RWPE1 (cell line): ENCODE measurements around the gene GNAQ.

Source experiments
- CTCF ChIA-PET: fragments of 350-600 bp; sonication (Branson Sonifier 250); formaldehyde crosslinking; extraction: SDS; loops from one replicate; lab custom pipeline; 2021; lab: Yijun Ruan, JAX
- POLR2A ChIA-PET: fragments of 400-600 bp; formaldehyde crosslinking; extraction: SDS; loops from one replicate; lab custom pipeline; 2020; ENCODE audit warnings: antibody characterized with exemption; ENCODE audit not compliant: low non-redundant PET; lab: Yijun Ruan, JAX
- DNase-seq: peaks from one replicate; pipeline ENCODE4 v3.0.0; 2012; ENCODE audit warnings: low spot score
- H3K27ac ChIP-seq: fragments of 450-650 bp; 2 replicates; pipeline ENCODE4 v1.5.1; 2017
- TF ChIP-seq, protein P1 (sequence below): fragments of 450-650 bp; conservative IDR thresholded peaks from 2 replicates; pipeline ENCODE4 v1.5.1; 2017; ENCODE audit warnings: low read depth, mild to moderate bottlenecking

Gene GNAQ

DNA sequence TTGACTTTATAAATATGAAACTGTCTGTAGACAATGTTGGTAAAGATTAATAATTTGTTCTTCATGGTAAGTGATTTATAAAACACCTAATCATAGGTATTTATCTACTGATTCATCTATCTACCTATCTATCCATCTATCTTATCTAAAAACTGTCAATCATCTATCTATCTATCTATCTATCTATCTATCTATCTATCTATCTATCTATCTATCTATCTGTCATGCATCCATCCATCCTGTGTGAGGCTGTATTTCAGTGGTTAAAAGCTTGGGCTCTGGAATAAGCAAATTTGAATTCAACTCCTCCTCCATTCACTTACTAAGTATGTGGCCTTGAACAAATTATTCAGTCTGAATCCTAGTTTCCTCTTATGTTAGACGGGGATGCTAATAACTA is 221.6 kb downstream of the GNAQ start:
- no peak for DNase-seq
- ChIA-PET POLR2A (interaction anchor here (1.2 kb wide), 1 partner anchor 20 kb away, joined by 3 read pairs; no protein-coding TSS in a partner anchor), CTCF (interaction anchor here (0.8 kb wide), 1 partner anchor 16 kb away, joined by 3 read pairs; no protein-coding TSS in a partner anchor)
- no peak overlapping the region for H3K27ac ChIP-seq
- TF ChIP-seq, protein P1, sequence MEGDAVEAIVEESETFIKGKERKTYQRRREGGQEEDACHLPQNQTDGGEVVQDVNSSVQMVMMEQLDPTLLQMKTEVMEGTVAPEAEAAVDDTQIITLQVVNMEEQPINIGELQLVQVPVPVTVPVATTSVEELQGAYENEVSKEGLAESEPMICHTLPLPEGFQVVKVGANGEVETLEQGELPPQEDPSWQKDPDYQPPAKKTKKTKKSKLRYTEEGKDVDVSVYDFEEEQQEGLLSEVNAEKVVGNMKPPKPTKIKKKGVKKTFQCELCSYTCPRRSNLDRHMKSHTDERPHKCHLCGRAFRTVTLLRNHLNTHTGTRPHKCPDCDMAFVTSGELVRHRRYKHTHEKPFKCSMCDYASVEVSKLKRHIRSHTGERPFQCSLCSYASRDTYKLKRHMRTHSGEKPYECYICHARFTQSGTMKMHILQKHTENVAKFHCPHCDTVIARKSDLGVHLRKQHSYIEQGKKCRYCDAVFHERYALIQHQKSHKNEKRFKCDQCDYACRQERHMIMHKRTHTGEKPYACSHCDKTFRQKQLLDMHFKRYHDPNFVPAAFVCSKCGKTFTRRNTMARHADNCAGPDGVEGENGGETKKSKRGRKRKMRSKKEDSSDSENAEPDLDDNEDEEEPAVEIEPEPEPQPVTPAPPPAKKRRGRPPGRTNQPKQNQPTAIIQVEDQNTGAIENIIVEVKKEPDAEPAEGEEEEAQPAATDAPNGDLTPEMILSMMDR: no peak

DNA sequence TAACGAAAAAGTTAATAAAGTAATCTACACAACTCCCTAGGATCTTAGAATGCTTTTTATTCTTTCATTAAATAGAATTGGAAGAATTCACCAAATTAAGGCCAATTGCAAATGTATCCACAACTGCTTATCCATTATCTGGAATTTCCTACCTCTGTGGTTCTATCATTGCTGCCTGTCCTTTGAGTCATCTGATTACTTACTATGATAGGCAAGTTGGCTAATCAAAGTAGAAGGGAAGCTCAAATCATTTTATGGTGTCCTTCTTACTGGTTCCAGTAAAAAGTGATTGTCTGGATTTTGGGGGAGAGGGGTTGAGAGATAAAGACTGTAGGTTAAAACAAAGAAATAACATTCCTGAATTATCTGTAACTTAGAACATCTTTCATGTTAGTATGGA is 222.1 kb downstream of the GNAQ start:
- no peak for DNase-seq
- TF ChIP-seq, protein P1: no peak
- POLR2A ChIA-PET: interaction anchor here (1.2 kb wide), 1 partner anchor 20 kb away, joined by 3 read pairs; no protein-coding TSS in a partner anchor
- no peak overlapping the region for H3K27ac ChIP-seq
- CTCF ChIA-PET: interaction anchor here (0.8 kb wide), 1 partner anchor 16 kb away, joined by 3 read pairs; no protein-coding TSS in a partner anchor

DNA sequence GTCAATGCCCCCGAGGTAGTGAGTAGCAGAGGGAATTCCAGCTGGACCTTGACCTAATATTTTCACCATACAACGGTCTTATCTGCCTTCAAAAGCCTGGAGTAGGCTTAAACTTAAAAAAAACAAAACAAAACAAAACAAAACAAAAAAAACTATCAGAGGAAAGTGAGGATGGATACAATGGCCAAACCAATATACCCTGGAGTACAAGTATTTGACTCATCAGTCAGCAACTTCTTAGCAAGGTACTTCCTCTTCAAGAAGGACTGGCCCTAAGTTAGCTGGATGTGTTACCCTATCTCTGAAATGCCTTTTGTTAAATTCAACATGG is 222.9 kb downstream of the GNAQ start:
- DNase-seq: no peak
- ChIA-PET POLR2A (no interaction called here), CTCF (interaction anchor here (0.7 kb wide), 1 partner anchor 403 kb away, joined by 3 read pairs; no protein-coding TSS in a partner anchor)
- no peak overlapping the region for H3K27ac ChIP-seq
- TF ChIP-seq, protein P1: no peak

DNA sequence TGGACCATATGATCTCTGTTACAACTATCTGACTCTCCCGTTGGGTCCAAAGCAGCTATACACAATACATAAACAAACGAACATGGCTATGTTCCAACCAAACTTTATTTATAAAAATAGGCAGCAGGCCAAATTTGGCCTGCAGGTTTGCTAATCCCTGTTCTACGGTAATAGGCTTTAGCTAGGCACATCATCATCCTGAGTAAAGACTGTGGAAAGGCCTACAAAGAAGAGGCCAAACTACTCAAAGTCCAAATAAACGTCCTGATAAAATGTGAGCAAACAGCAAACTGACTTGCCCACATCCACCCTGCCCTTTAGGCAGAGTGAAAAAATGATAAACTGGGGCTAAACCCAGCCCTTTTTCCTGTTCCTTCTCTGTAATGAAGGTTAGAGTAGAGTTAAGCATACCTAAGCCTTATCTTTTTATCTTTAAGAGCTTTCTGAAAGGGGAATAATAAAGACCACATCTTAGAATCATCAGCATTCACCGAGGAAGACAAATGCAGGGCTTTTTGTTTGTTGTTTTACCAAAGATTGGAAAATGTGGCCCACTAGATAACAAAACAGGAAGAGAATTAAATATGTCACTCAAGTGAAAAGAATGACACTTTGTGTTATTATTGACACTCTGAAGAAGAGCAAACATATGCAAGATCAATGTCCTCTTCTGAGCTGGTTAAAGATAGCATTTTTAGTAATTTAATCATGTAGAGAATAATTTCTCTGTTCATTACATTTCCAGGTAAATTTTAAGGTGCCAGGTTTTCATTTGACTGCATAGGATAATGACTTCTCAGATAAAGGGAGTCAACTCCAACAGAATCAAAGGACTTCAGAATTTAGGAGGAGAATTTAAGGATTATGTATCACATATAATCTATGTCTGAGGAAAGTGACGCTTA is 223.5 kb downstream of the GNAQ start:
- CTCF ChIA-PET: no interaction called here
- POLR2A ChIA-PET: no interaction called here
- TF ChIP-seq, protein P1: no peak
- H3K27ac ChIP-seq: no peak overlapping the region
- DNase-seq: no peak

DNA sequence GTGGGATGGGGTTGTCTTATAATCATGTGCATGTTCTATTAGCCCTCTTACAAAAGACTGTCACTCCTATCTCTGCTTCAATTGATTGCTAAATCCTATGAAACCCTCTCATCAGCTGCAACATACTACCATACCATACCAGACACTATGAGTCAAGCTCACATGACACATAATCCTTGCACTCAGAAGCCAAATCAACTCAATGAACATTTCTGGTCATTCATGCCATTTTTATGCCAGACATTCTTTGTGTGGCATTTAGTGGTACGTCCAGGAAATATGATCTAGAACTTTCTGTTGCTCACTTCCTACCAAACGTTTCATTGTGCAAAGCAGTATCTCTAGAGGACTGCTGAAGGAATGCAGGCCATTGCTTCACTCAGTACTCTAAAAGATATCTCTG is 224.3 kb downstream of the GNAQ start:
- DNase-seq: peak; percentile 82
- ChIA-PET POLR2A (no interaction called here), CTCF (interaction anchor here (0.7 kb wide), 1 partner anchor 390 kb away, joined by 3 read pairs; no protein-coding TSS in a partner anchor)
- H3K27ac ChIP-seq: no peak overlapping the region
- TF ChIP-seq, protein P1: no peak

DNA sequence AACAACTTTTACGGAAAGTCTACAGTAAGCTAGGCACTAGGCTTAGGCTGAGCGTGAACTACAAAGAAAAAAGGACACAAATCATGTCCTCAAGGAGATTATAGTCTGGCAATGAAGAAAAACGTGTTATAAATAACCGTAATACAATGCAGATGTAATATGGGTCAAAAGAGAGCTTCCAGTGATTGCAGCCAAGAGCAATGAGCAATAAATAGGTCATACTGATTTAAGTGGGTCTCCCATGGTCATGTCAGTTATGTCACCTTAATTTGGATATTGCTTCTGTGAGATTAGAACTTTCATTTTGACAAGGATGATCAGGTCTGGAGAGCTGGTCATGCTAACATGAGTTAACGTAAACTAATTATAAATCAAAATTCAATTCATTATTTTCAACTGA is 224.9 kb downstream of the GNAQ start:
- CTCF ChIA-PET: interaction anchor here (0.7 to 1.3 kb wide), 2 partner anchors 373 to 391 kb away, joined by 3 read pairs; no protein-coding TSS in a partner anchor
- DNase-seq: no peak
- TF ChIP-seq, protein P1: no peak
- POLR2A ChIA-PET: no interaction called here
- no peak overlapping the region for H3K27ac ChIP-seq
